ENCODE data around the gene CCL24. TPM values are rescaled to one million over a fixed set of nuclear protein-coding genes. Genes with fewer than 3 reads are reported as not detected.
"Not testable (repeated sequence)": the region's sequence is repeated elsewhere in the genome, so short reads cannot be mapped to it uniquely, and the experiment has no call there.

CCL24 gene
- not detected in 2 replicates for total RNA-seq (2014; rRNA removed; shearing (Covaris generic))
- not detected in 2 replicates for polyA plus RNA-seq (2014; cell fraction: nucleus; rRNA removed)

- DNase-seq (ENCODE audit: extremely low read depth, low read depth): no peak
These were observed at the start of gene CCL24 for GRCh38 chr7:75813781-75814236. CCL24 (minus strand) TSS chr7:75813806; CDS start chr7:75813715, 91 bp downstream.

GRCh38 chr7:75861636-75862035 lies 48.0 kb upstream of the CCL24 start:
- DNase-seq (ENCODE audit: extremely low read depth, low read depth): no peak

GRCh38 chr7:75858410-75858809 lies 44.8 kb upstream of the CCL24 start:
- no peak for DNase-seq (ENCODE audit: extremely low read depth, low read depth)

GRCh38 chr7:75856536-75856935 lies 42.9 kb upstream of the CCL24 start:
- DNase-seq (ENCODE audit: extremely low read depth, low read depth): no peak

- not testable (repeated sequence) for DNase-seq (ENCODE audit: extremely low read depth, low read depth)
These were observed 41.3 kb upstream of the CCL24 start for GRCh38 chr7:75854813-75855345.

- no peak for DNase-seq (ENCODE audit: extremely low read depth, low read depth)
These were observed 40.6 kb upstream of the CCL24 start for GRCh38 chr7:75854233-75854632.

GRCh38 chr7:75850235-75850634 lies 36.6 kb upstream of the CCL24 start:
- no peak for DNase-seq (ENCODE audit: extremely low read depth, low read depth)

- DNase-seq (ENCODE audit: extremely low read depth, low read depth): no peak
These were observed 36.0 kb upstream of the CCL24 start for GRCh38 chr7:75849573-75849972.

GRCh38 chr7:75847707-75848106 lies 34.1 kb upstream of the CCL24 start:
- no peak for DNase-seq (ENCODE audit: extremely low read depth, low read depth)

GRCh38 chr7:75845132-75845531 lies 31.5 kb upstream of the CCL24 start:
- not testable (repeated sequence) for DNase-seq (ENCODE audit: extremely low read depth, low read depth)

GRCh38 chr7:75844158-75844557 lies 30.6 kb upstream of the CCL24 start:
- DNase-seq (ENCODE audit: extremely low read depth, low read depth): no peak

GRCh38 chr7:75843613-75844116 lies 30.1 kb upstream of the CCL24 start:
- DNase-seq (ENCODE audit: extremely low read depth, low read depth): no peak

- peak; percentile 22 for DNase-seq (ENCODE audit: extremely low read depth, low read depth)
These were observed 29.3 kb upstream of the CCL24 start for GRCh38 chr7:75842836-75843446.

- no peak for DNase-seq (ENCODE audit: extremely low read depth, low read depth)
These were observed 26.4 kb upstream of the CCL24 start for GRCh38 chr7:75840029-75840428.

- not testable (repeated sequence) for DNase-seq (ENCODE audit: extremely low read depth, low read depth)
These were observed 24.8 kb upstream of the CCL24 start for GRCh38 chr7:75838281-75838930.

- no peak for DNase-seq (ENCODE audit: extremely low read depth, low read depth)
These were observed 23.2 kb upstream of the CCL24 start for GRCh38 chr7:75836798-75837197.

- DNase-seq (ENCODE audit: extremely low read depth, low read depth): no peak
These were observed 22.2 kb upstream of the CCL24 start for GRCh38 chr7:75835688-75836285.

- not testable (repeated sequence) for DNase-seq (ENCODE audit: extremely low read depth, low read depth)
These were observed 20.1 kb upstream of the CCL24 start for GRCh38 chr7:75833662-75834061.

GRCh38 chr7:75830978-75831377 lies 17.4 kb upstream of the CCL24 start:
- no peak for DNase-seq (ENCODE audit: extremely low read depth, low read depth)

- not testable (repeated sequence) for DNase-seq (ENCODE audit: extremely low read depth, low read depth)
These were observed 16.1 kb upstream of the CCL24 start for GRCh38 chr7:75829656-75830055.

GRCh38 chr7:75823198-75823910 lies 9.7 kb upstream of the CCL24 start:
- DNase-seq (ENCODE audit: extremely low read depth, low read depth): no peak

Measured in NCI-H460 (cell line).